Fibroblast of lung (primary cell): ENCODE results near the gene MTG2.

Experiments
- CTCF ChIP-seq, 2 donors: IDR thresholded peaks in 1 of 2; conservative IDR thresholded peaks in 1 of 2; 1 replicate in 1 of 2; 2 replicates in 1 of 2; pipeline ENCODE4 v1.5.1; 2011 to 2012; ENCODE audit warnings: low read length in 2 of 2, control low read depth in 1 of 2, inconsistent platforms in 1 of 2, low read depth in 1 of 2, mild to moderate bottlenecking in 1 of 2
- EZH2 ChIP-seq: IDR thresholded peaks from 2 replicates; pipeline ENCODE4 v1.5.1; 2012; ENCODE audit warnings: low read length, control low read depth, mild to moderate bottlenecking; ENCODE audit errors: missing control alignments

DNA sequence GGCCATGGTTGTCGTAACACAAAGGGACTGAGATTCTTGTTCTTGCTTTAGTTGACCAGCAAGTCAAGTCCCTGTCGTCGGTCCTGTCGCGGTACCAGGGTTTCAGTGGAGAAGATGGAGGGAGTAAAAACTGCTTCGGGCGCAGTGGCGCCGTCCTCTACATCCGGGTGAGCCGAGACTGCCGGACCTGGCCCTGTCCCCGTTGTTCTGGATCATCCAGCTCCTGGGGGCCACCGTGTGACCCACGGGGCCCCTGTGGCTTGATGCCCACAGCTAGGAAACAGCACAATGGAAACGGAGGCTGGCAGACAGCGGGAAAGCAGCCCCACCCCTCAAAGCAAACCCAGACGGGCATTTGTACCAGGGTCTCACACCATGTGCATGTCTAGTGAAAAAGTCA lies 15.0 kb downstream of the MTG2 start:
- TF ChIP-seq CTCF (conservative IDR thresholded peaks at IDR 0.05 in 1 of 2, IDR thresholded peaks at IDR 0.05 in 1 of 2; ENCODE audit: low read depth in 1 of 2, low read length in 2 of 2) (no peak), EZH2 (no peak)
